ENCODE data around the gene CACNB2. TPM values are rescaled to one million over a fixed set of nuclear protein-coding genes. Genes with fewer than 3 reads are reported as not detected.
A peak's percentile ranks its signal among the peaks of the same experiment; 100 is the strongest.

CACNB2 gene
- polyA plus RNA-seq, 6 donors from 2014 or later = 0.16 to 0.73 (median 0.41) TPM; not detected in 1

- H3K4me1 Mint-ChIP-seq = no peaks in the 10 kb centered on the region
- DNase-seq = no peak
- no peak for ATAC-seq (ENCODE audit: low read depth in 2 of 2)
- no peak overlapping the region for H3K27ac Mint-ChIP-seq
- H3K27me3 Mint-ChIP-seq = peaks cover 0 to 8% (median 6%) of the 10 kb centered on the region in 3 donors
- H3K36me3 Mint-ChIP-seq = no peaks in the 10 kb centered on the region
- no peak overlapping the region for H3K4me3 Mint-ChIP-seq
- H3K9me3 Mint-ChIP-seq = no peaks in the 10 kb centered on the region
Measured at GRCh38 chr10:18233775-18234174, 93.6 kb downstream of the CACNB2 start.

DNA sequence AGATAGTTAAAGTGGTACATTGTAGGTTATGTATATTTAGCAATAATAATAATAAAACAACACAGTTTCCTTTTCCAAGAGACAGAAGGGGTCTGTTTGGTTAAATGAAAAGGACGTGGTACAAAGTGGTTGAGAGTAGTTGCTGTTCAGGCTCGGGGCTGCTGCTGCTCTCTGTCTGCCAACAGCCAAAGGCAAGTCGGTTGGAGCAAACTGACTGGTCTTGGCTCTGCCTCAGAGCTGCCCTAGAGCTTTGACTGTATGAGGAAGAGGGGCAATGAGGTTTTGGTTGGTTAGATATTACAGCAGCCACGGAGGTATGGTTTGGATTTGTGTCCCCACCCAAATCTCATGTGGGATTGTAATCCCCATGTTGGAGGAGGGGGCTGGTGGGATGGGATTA, 95.3 kb downstream of the CACNB2 start:
- no peaks in the 10 kb centered on the region for H3K36me3 Mint-ChIP-seq
- no peak for ATAC-seq (ENCODE audit: low read depth in 2 of 2)
- H3K27me3 Mint-ChIP-seq = peaks cover 0 to 8% (median 6%) of the 10 kb centered on the region in 3 donors

DNA sequence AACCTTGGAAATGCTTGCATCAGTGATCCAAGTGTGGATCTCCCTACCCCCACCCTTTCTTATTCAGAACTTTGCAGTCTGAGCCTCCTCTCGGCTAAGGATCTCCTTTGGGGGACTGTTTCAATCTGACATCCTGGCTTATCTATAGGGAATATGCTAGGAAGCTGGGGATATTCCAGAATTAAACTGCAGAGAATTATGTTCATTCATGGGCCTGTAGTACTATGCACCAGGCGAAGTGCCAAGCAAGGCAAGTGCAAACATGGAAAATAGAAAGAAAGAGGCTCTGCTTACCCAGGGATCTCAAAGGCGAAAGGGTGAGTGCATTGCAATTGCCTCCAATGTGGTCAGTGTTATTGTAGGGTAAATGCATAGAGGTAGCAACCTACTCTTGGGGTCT, 96.5 kb downstream of the CACNB2 start:
- no peaks in the 10 kb centered on the region for H3K4me1 Mint-ChIP-seq
- H3K27ac Mint-ChIP-seq = no peak overlapping the region
- DNase-seq = no peak
- no peaks in the 10 kb centered on the region for H3K36me3 Mint-ChIP-seq
- no peaks in the 10 kb centered on the region for H3K9me3 Mint-ChIP-seq
- no peak for ATAC-seq (ENCODE audit: low read depth in 2 of 2)
- no peak overlapping the region for H3K4me3 Mint-ChIP-seq
- peaks cover 0 to 8% (median 6%) of the 10 kb centered on the region in 3 donors for H3K27me3 Mint-ChIP-seq

More for the DNA sequence above, 95.3 kb downstream of the CACNB2 start:
- no peak overlapping the region for H3K27ac Mint-ChIP-seq
- no peaks in the 10 kb centered on the region for H3K9me3 Mint-ChIP-seq
- H3K4me1 Mint-ChIP-seq = no peaks in the 10 kb centered on the region
- H3K4me3 Mint-ChIP-seq = no peak overlapping the region
- no peak for DNase-seq

- Mint-ChIP-seq H3K36me3 (no peaks in the 10 kb centered on the region), H3K27ac (no peak overlapping the region), H3K9me3 (peaks cover 0 to 7% (median 0%) of the 10 kb centered on the region in 7 donors), H3K4me3 (no peak overlapping the region), H3K4me1 (no peaks in the 10 kb centered on the region), H3K27me3 (peaks cover 0 to 8% (median 6%) of the 10 kb centered on the region in 3 donors)
- ATAC-seq (ENCODE audit: low read depth in 2 of 2) (no peak), DNase-seq (no peak)
Measured at GRCh38 chr10:18238870-18239485, 98.8 kb downstream of the CACNB2 start.

DNA sequence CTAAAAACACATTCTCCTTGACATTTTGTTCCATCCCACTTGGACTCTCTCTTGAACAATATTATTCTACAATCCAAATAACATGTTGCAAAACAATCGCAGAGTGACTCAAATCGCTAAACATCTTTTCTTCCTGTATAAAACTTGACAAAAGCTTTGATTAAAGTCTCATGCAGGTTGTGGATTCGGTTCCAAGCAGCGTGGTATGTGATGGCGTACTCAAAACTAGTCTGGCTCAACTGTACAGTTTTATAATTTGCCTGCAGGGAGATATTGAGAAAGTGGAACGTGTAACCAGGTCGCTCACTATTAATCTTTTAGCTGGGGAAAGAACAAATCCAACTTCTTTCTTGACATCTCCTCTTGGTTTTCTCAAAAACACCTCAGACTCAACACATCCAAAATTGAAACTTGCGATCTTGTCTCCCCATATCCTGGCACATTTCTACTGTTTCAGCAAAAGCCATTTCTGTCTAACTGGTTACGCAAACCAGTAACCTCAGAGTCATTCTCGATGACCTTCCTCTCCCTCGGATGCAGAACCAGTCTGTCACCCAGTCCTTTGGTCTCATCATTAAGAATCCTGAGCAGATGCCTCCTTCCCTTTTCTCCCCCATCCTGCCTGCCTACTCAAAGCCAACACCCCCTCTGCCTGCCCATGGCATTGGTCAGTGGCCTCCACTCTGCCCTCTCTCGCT, 100.1 kb downstream of the CACNB2 start:
- Mint-ChIP-seq H3K4me3 (peak overlapping the region in 1 of 8 donors; percentile 59), H3K27ac (no peak overlapping the region), H3K4me1 (no peaks in the 10 kb centered on the region), H3K27me3 (no peaks in the 10 kb centered on the region), H3K9me3 (peaks cover 0 to 7% (median 0%) of the 10 kb centered on the region in 7 donors), H3K36me3 (no peaks in the 10 kb centered on the region)
- no peak for ATAC-seq (ENCODE audit: low read depth in 2 of 2)
- no peak for DNase-seq

- H3K27me3 Mint-ChIP-seq = peaks cover 0 to 6% (median 0%) of the 10 kb centered on the region in 3 donors
- H3K9me3 Mint-ChIP-seq = peaks cover 0 to 7% (median 2%) of the 10 kb centered on the region in 7 donors
- DNase-seq (no peak), ATAC-seq (ENCODE audit: low read depth in 2 of 2) (no peak)
- H3K27ac Mint-ChIP-seq = no peak overlapping the region
- no peaks in the 10 kb centered on the region for H3K4me1 Mint-ChIP-seq
- no peak overlapping the region for H3K4me3 Mint-ChIP-seq
- H3K36me3 Mint-ChIP-seq = no peaks in the 10 kb centered on the region
Measured at GRCh38 chr10:18246967-18247366, 106.7 kb downstream of the CACNB2 start.

DNA sequence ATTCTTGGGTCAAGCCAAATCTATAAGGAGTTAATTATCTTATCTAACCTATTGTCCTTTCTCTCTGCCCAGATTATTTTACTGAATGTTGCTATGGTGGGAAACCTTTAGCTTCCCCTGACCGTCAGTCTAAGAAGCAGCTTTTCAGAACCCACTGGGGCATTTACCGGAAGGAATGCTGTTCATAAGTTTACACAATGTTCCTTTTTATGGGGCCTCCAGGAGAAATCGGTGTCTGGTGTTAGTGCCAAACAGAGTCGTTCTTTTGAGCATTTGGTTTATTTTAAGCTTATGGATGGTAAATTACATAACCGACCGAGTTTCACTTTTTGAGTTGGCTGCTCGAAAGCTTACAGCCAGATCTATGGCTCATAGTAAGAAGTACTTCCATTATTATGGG, 111.9 kb downstream of the CACNB2 start:
- Mint-ChIP-seq H3K4me3 (no peak overlapping the region), H3K9me3 (peaks cover 0 to 1% (median 0%) of the 10 kb centered on the region in 7 donors), H3K27me3 (peaks cover 0 to 6% (median 4%) of the 10 kb centered on the region in 3 donors), H3K27ac (no peak overlapping the region), H3K36me3 (no peaks in the 10 kb centered on the region), H3K4me1 (no peaks in the 10 kb centered on the region)
- ATAC-seq (ENCODE audit: low read depth in 2 of 2) = no peak
- DNase-seq = no peak

DNA sequence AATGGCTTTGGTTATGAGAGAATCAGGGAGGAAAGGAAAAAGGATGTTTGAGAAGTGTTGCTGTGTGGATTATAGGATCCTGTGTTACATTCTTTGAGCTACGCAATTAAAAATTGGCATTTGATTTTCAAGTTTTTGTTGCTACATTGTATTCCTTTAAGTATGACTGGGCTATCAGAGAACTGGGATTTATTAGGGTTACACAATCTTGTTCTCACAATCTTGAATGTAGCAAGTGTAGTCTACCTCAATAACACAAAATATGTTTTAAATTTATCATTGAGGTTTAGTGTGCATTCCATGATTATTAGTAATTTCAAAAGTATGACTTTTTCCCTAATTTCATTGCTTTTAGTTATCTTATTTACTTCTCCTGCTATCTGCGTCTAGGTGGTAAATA, 113.9 kb downstream of the CACNB2 start:
- H3K36me3 Mint-ChIP-seq = no peaks in the 10 kb centered on the region
- H3K4me3 Mint-ChIP-seq = no peak overlapping the region
- H3K9me3 Mint-ChIP-seq = no peaks in the 10 kb centered on the region
- H3K27ac Mint-ChIP-seq = no peak overlapping the region
- H3K4me1 Mint-ChIP-seq = no peaks in the 10 kb centered on the region
- DNase-seq (no peak), ATAC-seq (ENCODE audit: low read depth in 2 of 2) (no peak)
- H3K27me3 Mint-ChIP-seq = peaks cover 0 to 6% (median 0%) of the 10 kb centered on the region in 3 donors

DNA sequence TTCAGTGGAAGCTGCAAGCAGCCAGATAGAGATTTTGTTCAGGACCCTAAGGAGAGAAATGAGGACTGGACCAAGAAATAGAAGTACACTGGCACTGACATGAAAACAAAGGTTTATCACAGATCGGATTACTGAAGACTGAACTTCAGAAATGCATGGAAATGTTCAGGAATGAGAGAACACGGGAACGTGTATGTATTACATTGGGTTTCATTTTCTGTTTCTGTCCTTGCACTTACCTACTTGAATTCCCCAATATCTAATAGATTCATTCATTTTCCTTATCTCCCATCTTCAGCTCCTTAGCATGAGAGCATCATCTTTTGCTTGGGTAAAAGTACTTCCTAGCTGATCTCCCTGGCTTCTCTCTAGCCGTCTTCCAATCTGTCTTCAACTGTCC, 114.5 kb downstream of the CACNB2 start:
- Mint-ChIP-seq H3K27me3 (peaks cover 0 to 6% (median 0%) of the 10 kb centered on the region in 3 donors), H3K36me3 (no peaks in the 10 kb centered on the region), H3K4me3 (no peak overlapping the region), H3K27ac (no peak overlapping the region), H3K4me1 (no peaks in the 10 kb centered on the region), H3K9me3 (no peaks in the 10 kb centered on the region)
- no peak for DNase-seq
- no peak for ATAC-seq (ENCODE audit: low read depth in 2 of 2)

- DNase-seq (no peak), ATAC-seq (ENCODE audit: low read depth in 2 of 2) (no peak)
- Mint-ChIP-seq H3K4me3 (no peak overlapping the region), H3K36me3 (no peaks in the 10 kb centered on the region), H3K27me3 (no peaks in the 10 kb centered on the region), H3K27ac (no peak overlapping the region), H3K4me1 (no peaks in the 10 kb centered on the region), H3K9me3 (no peaks in the 10 kb centered on the region)
Measured at GRCh38 chr10:18260310-18260922, 120.2 kb downstream of the CACNB2 start.

GRCh38 chr10:18261063-18261610, 120.9 kb downstream of the CACNB2 start:
- Mint-ChIP-seq H3K36me3 (no peaks in the 10 kb centered on the region), H3K27me3 (no peaks in the 10 kb centered on the region), H3K4me3 (no peak overlapping the region), H3K9me3 (no peaks in the 10 kb centered on the region), H3K27ac (no peak overlapping the region), H3K4me1 (no peaks in the 10 kb centered on the region)
- no peak for DNase-seq
- no peak for ATAC-seq (ENCODE audit: low read depth in 2 of 2)

DNA sequence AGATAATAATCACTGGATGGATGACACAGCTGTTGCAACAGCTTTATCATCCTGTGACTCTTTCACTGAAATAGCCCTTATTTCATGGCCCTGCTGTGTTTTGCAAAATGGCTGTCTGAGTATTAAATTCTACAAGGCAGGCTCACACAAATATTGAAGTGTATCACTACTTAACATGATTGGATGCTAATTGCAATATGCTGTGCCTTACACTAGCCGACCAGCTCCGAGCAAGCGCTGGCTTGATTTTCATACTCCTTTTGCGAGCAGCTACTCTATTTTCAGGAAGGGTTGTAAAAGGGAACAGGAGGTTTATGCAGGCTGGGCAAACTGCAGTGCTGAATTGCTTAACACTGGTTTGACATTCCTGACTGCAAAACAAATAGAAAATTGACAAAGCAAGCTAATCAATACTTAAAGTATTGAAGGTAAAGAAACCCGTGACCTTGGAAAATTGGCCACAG, 121.6 kb downstream of the CACNB2 start:
- H3K4me1 Mint-ChIP-seq = no peaks in the 10 kb centered on the region

GRCh38 chr10:18264466-18265050, 124.3 kb downstream of the CACNB2 start:
- H3K27ac Mint-ChIP-seq = no peak overlapping the region
- H3K4me3 Mint-ChIP-seq = no peak overlapping the region
- H3K36me3 Mint-ChIP-seq = no peaks in the 10 kb centered on the region
- no peak for DNase-seq
- H3K27me3 Mint-ChIP-seq = no peaks in the 10 kb centered on the region
- no peaks in the 10 kb centered on the region for H3K4me1 Mint-ChIP-seq
- ATAC-seq (ENCODE audit: low read depth in 2 of 2) = no peak
- no peaks in the 10 kb centered on the region for H3K9me3 Mint-ChIP-seq

More for the DNA sequence above, 121.6 kb downstream of the CACNB2 start:
- Mint-ChIP-seq H3K36me3 (no peaks in the 10 kb centered on the region), H3K27ac (no peak overlapping the region), H3K9me3 (no peaks in the 10 kb centered on the region), H3K4me3 (no peak overlapping the region), H3K27me3 (no peaks in the 10 kb centered on the region)
- DNase-seq = no peak
- ATAC-seq (ENCODE audit: low read depth in 2 of 2) = no peak

All from naive B cell (primary cell).